ENCODE measurements around the gene DCAF15. TPM values are rescaled to one million over a fixed set of nuclear protein-coding genes. Genes with fewer than 3 reads are reported as not detected.
"Not testable (repeated sequence)": the region's sequence is repeated elsewhere in the genome, so short reads cannot be mapped to it uniquely, and the experiment has no call there.

Gene DCAF15
- total and polyA plus RNA-seq, 7 donors = 9.2 to 25.3 (median 16.6) TPM

DNA sequence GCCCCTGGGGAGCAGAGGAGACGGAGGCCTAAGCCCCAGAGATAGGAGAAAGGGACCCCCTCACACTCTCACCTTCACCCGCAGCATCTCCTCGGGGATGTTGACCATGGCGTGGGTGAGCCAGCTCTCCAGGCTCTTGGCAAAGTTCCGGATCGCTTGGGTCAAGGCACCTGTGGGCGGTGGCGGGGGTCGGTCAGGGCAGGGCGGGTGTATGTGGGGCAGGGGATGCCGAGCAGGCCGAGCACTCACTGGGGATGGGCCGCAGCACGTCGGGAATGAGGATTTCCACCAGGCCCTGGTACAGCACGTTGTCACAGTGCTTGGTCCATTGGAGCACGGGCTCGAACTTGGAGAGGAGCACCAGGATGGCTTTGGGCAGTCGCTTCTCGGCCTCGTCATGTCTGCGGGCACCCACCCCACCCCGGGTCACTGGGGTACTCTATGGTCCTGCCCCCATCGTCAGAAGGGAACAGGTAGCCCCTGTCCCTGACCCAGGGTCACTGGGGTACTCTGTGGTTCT lies 13.1 kb downstream of the DCAF15 start:
- intact Hi-C loops (cut with DNase I) = no loop called here
- WGBS, 3 donors = 91 to 93% (median 91%) methylated on average over 24 of the region's 24 CpGs
- Histone ChIP-seq H3K4me3 (no peak overlapping the region), H3K4me1 (no peaks in the 10 kb centered on the region), H3K27ac (no peak overlapping the region), H3K9me3 (no peaks in the 10 kb centered on the region), H3K36me3 (ENCODE audit: insufficient read depth in 1 of 2, low read depth in 1 of 2) (peaks cover 0 to 94% of the 10 kb centered on the region in 2 donors), H3K27me3 (ENCODE audit: insufficient read depth in 3 of 3, low read length in 2 of 3) (no peaks in the 10 kb centered on the region)
- DNase-seq (no peak), ATAC-seq (no peak)
- TF ChIP-seq, protein P1, sequence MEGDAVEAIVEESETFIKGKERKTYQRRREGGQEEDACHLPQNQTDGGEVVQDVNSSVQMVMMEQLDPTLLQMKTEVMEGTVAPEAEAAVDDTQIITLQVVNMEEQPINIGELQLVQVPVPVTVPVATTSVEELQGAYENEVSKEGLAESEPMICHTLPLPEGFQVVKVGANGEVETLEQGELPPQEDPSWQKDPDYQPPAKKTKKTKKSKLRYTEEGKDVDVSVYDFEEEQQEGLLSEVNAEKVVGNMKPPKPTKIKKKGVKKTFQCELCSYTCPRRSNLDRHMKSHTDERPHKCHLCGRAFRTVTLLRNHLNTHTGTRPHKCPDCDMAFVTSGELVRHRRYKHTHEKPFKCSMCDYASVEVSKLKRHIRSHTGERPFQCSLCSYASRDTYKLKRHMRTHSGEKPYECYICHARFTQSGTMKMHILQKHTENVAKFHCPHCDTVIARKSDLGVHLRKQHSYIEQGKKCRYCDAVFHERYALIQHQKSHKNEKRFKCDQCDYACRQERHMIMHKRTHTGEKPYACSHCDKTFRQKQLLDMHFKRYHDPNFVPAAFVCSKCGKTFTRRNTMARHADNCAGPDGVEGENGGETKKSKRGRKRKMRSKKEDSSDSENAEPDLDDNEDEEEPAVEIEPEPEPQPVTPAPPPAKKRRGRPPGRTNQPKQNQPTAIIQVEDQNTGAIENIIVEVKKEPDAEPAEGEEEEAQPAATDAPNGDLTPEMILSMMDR (IDR thresholded peaks at IDR 0.05) = no peak

- Histone ChIP-seq H3K27ac (no peak overlapping the region), H3K4me3 (no peak overlapping the region), H3K9me3 (no peaks in the 10 kb centered on the region), H3K4me1 (no peaks in the 10 kb centered on the region), H3K36me3 (ENCODE audit: insufficient read depth in 1 of 2, low read depth in 1 of 2) (peaks cover 0 to 88% of the 10 kb centered on the region in 2 donors), H3K27me3 (ENCODE audit: insufficient read depth in 3 of 3, low read length in 2 of 3) (no peaks in the 10 kb centered on the region)
- 94 to 95% (median 94%) methylated on average over 19 to 20 of the region's 20 CpGs for WGBS, 3 donors
- no peak for ATAC-seq
- intact Hi-C loops (cut with DNase I) = no loop called here
- DNase-seq = no peak
- TF ChIP-seq, protein P1 (IDR thresholded peaks at IDR 0.05) = no peak
Observed at GRCh38 chr19:13965926-13966683, 13.8 kb downstream of the DCAF15 start.

- Histone ChIP-seq H3K9me3 (no peaks in the 10 kb centered on the region), H3K4me1 (no peaks in the 10 kb centered on the region), H3K36me3 (ENCODE audit: insufficient read depth in 1 of 2, low read depth in 1 of 2) (peaks cover 0 to 87% of the 10 kb centered on the region in 2 donors), H3K27ac (no peak overlapping the region), H3K27me3 (ENCODE audit: insufficient read depth in 3 of 3, low read length in 2 of 3) (no peaks in the 10 kb centered on the region), H3K4me3 (no peak overlapping the region)
- 93 to 96% (median 93%) methylated on average over 13 to 14 of the region's 14 CpGs for WGBS, 3 donors
- intact Hi-C loops (cut with DNase I) = no loop called here
- ATAC-seq (no peak), DNase-seq (no peak)
- TF ChIP-seq, protein P1 (IDR thresholded peaks at IDR 0.05) = no peak
Observed at GRCh38 chr19:13966684-13967128, 14.4 kb downstream of the DCAF15 start.

DNA sequence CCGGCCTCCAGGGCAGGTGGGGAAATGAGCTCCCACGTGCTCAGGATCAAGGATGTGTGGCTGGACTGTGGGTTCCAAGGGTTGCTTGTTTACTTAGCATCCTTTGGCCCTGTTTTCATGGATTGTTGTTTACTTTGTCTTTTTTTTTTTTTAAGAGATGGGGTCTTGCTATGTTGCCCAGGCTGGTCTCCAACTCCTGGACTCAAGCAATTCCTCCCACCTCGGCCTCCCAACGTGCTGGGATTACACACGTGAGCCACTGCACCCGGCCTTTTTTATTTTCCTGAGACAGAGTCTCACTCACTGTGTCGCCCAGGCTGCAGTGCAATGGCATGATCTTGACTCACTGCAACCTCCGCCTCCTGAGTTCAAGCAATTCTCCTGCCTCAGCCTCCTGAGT lies 14.9 kb downstream of the DCAF15 start:
- DNase-seq; H3K27me3 ChIP-seq (ENCODE audit: insufficient read depth in 3 of 3, low read length in 2 of 3); H3K27ac ChIP-seq; ATAC-seq; H3K9me3 ChIP-seq; intact Hi-C loops (cut with DNase I); H3K4me3 ChIP-seq; H3K4me1 ChIP-seq: not testable (repeated sequence)
- 94 to 97% (median 94%) methylated on average over 8 of the region's 8 CpGs for WGBS, 3 donors
- peaks cover 0 to 83% of the 10 kb centered on the region in 2 donors for H3K36me3 ChIP-seq (ENCODE audit: insufficient read depth in 1 of 2, low read depth in 1 of 2)

GRCh38 chr19:13968383-13968935 lies 16.1 kb downstream of the DCAF15 start:
- WGBS, 3 donors = 91 to 94% (median 92%) methylated on average over 22 of the region's 22 CpGs
- no peak for DNase-seq
- intact Hi-C loops (cut with DNase I) = no loop called here

More at GRCh38 chr19:13968383-13968935, 16.1 kb downstream of the DCAF15 start:
- no peak for ATAC-seq
- TF ChIP-seq, protein P1 (IDR thresholded peaks at IDR 0.05) = no peak
- peaks cover 0 to 81% of the 10 kb centered on the region in 2 donors for H3K36me3 ChIP-seq (ENCODE audit: insufficient read depth in 1 of 2, low read depth in 1 of 2)
- H3K4me3 ChIP-seq = no peak overlapping the region
- H3K9me3 ChIP-seq = no peaks in the 10 kb centered on the region
- H3K4me1 ChIP-seq = no peaks in the 10 kb centered on the region
- no peak overlapping the region for H3K27ac ChIP-seq
- H3K27me3 ChIP-seq (ENCODE audit: insufficient read depth in 3 of 3, low read length in 2 of 3) = no peaks in the 10 kb centered on the region

Data from psoas muscle (tissue), 8 donors.